Transverse colon (tissue), 3 donors: Measurements from ENCODE around the gene ECHDC3.

Experiments
- EP300 ChIP-seq: sonication (generic); formaldehyde crosslinking; IDR thresholded peaks from one replicate; pipeline ENCODE4 v1.6.1; 2017; ENCODE audit warnings: antibody characterized with exemption, low read depth
- TF ChIP-seq, protein P1 (sequence below), 5 experiments: fragments of 200-600 bp in 3 of 5; fragments of 450-650 bp in 2 of 5; sonication (generic) in 3 of 5; IDR thresholded peaks; 1 replicate in 2 of 5; 2 replicates in 3 of 5; pipeline ENCODE4 v1.5.1; 2016 to 2017; ENCODE audit warnings: antibody characterized with exemption in 5 of 5, inconsistent platforms in 3 of 5, mild to moderate bottlenecking in 2 of 5, moderate library complexity in 1 of 5

DNA sequence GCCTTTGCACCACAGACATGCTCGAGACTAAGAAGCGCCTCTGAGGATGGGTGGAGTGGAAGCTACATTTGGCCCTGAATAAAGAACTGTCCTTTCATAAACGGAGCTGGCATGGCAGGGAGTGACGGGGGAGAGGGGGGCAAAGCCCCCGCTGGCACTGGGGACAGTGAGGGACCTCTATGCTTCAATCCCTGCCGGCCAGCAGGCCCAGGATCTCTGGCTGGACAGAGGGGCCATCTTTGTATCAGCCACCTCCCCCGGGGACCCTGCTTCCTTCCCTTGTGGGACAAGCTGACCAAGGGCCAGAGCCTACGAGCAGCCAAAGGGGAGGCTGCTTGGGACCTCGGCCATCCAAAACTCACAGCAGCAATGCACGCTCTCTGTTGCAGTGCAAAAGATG is 28.2 kb upstream of the ECHDC3 start:
- no peak for TF ChIP-seq EP300
- TF ChIP-seq, protein P1, sequence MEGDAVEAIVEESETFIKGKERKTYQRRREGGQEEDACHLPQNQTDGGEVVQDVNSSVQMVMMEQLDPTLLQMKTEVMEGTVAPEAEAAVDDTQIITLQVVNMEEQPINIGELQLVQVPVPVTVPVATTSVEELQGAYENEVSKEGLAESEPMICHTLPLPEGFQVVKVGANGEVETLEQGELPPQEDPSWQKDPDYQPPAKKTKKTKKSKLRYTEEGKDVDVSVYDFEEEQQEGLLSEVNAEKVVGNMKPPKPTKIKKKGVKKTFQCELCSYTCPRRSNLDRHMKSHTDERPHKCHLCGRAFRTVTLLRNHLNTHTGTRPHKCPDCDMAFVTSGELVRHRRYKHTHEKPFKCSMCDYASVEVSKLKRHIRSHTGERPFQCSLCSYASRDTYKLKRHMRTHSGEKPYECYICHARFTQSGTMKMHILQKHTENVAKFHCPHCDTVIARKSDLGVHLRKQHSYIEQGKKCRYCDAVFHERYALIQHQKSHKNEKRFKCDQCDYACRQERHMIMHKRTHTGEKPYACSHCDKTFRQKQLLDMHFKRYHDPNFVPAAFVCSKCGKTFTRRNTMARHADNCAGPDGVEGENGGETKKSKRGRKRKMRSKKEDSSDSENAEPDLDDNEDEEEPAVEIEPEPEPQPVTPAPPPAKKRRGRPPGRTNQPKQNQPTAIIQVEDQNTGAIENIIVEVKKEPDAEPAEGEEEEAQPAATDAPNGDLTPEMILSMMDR (IDR thresholded peaks at IDR 0.05) = no peak
